22Rv1 (cell line): Measurements from ENCODE around the gene SENP3.

Experiments
- H3K27ac ChIP-seq: fragments of 450-650 bp; 2 replicates; pipeline ENCODE4 v1.5.1; 2017
- ZFX ChIP-seq: fragments of 450-650 bp; IDR thresholded peaks from 2 replicates; pipeline ENCODE4 v1.6.1; 2017; ENCODE audit warnings: antibody characterized with exemption, borderline replicate concordance
- TF ChIP-seq, protein P1 (sequence below): fragments of 450-650 bp; IDR thresholded peaks from 2 replicates; pipeline ENCODE4 v1.5.1; 2017; ENCODE audit warnings: mild to moderate bottlenecking

SENP3 gene

DNA sequence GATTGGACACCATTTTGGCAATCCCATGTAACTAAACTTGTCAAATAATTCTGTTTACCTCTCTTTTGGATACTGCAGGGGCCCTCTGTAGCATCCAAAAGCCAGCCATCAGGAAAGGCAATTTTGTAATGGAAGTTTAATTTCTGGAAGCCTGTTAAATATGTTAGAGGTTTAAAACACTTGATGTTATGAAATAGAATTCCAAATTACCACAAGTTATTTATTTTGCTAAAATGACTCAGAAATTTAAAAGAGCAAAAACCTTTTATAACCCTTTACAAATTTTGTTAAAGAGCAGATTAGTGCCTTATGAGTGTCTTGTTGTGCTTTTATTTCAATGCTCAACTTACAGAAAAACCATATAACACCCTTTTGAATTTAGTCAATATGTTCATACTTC, 32.9 kb upstream of the SENP3 start:
- no peak for TF ChIP-seq ZFX
- TF ChIP-seq, protein P1, sequence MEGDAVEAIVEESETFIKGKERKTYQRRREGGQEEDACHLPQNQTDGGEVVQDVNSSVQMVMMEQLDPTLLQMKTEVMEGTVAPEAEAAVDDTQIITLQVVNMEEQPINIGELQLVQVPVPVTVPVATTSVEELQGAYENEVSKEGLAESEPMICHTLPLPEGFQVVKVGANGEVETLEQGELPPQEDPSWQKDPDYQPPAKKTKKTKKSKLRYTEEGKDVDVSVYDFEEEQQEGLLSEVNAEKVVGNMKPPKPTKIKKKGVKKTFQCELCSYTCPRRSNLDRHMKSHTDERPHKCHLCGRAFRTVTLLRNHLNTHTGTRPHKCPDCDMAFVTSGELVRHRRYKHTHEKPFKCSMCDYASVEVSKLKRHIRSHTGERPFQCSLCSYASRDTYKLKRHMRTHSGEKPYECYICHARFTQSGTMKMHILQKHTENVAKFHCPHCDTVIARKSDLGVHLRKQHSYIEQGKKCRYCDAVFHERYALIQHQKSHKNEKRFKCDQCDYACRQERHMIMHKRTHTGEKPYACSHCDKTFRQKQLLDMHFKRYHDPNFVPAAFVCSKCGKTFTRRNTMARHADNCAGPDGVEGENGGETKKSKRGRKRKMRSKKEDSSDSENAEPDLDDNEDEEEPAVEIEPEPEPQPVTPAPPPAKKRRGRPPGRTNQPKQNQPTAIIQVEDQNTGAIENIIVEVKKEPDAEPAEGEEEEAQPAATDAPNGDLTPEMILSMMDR: no peak
- H3K27ac ChIP-seq: no peak overlapping the region

DNA sequence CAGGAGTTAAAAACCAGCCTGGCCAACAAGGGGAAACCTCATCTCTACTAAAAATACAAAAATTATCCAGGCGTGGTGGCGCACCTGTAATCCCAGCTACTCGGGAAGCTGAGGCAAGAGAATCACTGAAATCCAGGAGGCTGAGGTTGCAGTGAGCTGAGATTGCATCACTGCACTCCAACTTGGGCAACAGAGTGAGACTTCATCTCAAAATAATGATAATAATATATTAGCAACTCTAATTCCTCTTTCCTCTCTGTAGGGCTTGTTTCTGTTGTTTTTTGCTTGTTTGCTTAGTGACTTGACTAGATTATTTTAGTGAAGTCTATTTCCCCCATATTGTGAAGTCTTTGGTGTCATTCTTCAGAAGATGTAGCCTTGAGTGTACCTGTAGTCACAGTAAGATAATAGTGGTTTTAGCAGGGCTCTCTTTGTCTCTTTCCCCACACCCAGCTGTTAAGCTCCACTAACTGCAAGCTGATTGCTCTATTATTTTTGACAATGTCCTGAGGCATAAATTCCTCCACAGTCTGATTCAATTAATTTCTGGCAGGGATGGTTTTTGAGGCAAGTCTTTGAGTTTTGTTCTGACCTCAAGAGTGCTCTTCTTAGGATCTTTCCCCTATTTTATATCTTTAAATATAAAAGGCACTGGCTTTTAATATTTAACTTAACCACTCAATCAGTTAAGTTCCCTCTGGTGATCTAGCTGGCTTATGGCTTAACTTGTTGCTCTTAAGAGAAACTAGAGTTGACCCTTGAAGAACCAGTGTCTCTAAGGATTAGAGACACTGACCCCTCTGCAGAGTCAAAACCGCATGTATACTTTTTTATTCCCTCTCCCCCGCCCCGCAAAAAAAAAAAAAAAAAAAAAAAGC, 31.5 kb upstream of the SENP3 start:
- no peak for TF ChIP-seq ZFX
- TF ChIP-seq, protein P1: no peak

DNA sequence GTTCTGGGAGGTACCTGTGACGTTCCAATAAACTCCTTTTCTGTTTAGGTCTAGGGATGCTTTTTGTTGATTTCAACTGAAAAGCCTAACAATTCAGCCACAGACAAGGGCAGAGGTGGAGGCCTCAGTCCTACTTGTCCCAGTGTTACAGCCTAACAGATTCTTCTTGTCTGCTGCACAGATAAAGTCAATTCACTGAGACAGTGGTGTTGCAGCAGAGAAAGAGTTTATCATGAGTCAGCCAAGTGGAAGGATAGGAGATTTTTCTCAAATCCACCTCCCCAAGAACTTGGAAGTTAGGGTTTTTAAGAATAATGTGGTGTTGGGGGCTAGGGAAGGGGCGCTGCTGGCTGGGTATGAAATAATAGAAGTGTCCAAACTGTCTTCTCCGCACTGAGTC, 23.7 kb upstream of the SENP3 start:
- TF ChIP-seq ZFX: no peak
- TF ChIP-seq, protein P1: no peak

More for the DNA sequence above, 31.5 kb upstream of the SENP3 start:
- no peak overlapping the region for H3K27ac ChIP-seq

GRCh38 chr17:7538891-7539545, 22.7 kb upstream of the SENP3 start:
- TF ChIP-seq, protein P1: no peak
- no peak for TF ChIP-seq ZFX
- no peak overlapping the region for H3K27ac ChIP-seq

More for the DNA sequence above, 23.7 kb upstream of the SENP3 start:
- H3K27ac ChIP-seq: no peak overlapping the region

GRCh38 chr17:7541074-7541621, 20.6 kb upstream of the SENP3 start:
- TF ChIP-seq ZFX: no peak
- TF ChIP-seq, protein P1: no peak
- no peak overlapping the region for H3K27ac ChIP-seq

- no peak for TF ChIP-seq ZFX
- TF ChIP-seq, protein P1: no peak
- H3K27ac ChIP-seq: no peak overlapping the region
These were observed 16.8 kb upstream of the SENP3 start for GRCh38 chr17:7544911-7545310.
